HCT116 (cell line): ENCODE data around the gene ACACB. TPM values are rescaled to one million over a fixed set of nuclear protein-coding genes. Genes with fewer than 3 reads are reported as not detected.

Source experiments
- ATAC-seq: fragments of 200-7000 bp; cut with Tn5 transposase; 2 replicates; pipeline ENCODE4 v1.9.1; 2020; ENCODE audit warnings: mild to moderate bottlenecking, moderate library complexity
- BruUV-seq: library from RNA; stranded (reverse); fragments of 400-500 nt; replicated peaks from 2 replicates; lab custom pipeline; 2021; lab: Mats Ljungman, UMichigan
- CTCF ChIA-PET: fragments of 300-600 bp; sonication (Branson Sonifier 250); formaldehyde crosslinking; loops from one replicate; lab custom pipeline; 2021; ENCODE audit warnings: antibody characterized with exemption; lab: Charles Lee
- POLR2A ChIA-PET: fragments of 300-600, 350-600 bp; sonication (Branson Sonifier 250); formaldehyde crosslinking; loops from one replicate; lab custom pipeline; 2021; ENCODE audit warnings: antibody characterized with exemption; lab: Charles Lee
- RAD21 ChIA-PET, 2 experiments: fragments of 300-600 bp; sonication (Branson Sonifier 250); formaldehyde crosslinking; loops; one replicate each; lab custom pipeline; 2023; ENCODE audit warnings: low total read pairs in 2 of 2; ENCODE audit not compliant: uncharacterized antibody in 2 of 2, unreplicated experiment in 2 of 2, low non-redundant PET in 1 of 2; lab: Charles Lee
- DNase-seq: peaks from one replicate; pipeline ENCODE4 v3.0.0-alpha.2; 2010; ENCODE audit warnings: low read depth, low spot score
- H2AFZ ChIP-seq: fragments of 200-600 bp; shearing (Covaris generic), sonication (generic); 2 replicates; pipeline ENCODE4 v1.6.1; 2017; ENCODE audit warnings: low read depth, mixed run types, mixed read lengths, antibody characterized with exemption, low read length; ENCODE audit not compliant: poor library complexity, severe bottlenecking
- H3K27ac ChIP-seq: 2 replicates; pipeline ENCODE4 v1.5.1; 2012; ENCODE audit warnings: low read depth, low read length
- H3K27me3 ChIP-seq: fragments of 200-600 bp; sonication (generic); 2 replicates; pipeline ENCODE4 v1.6.1; 2016; ENCODE audit warnings: mixed run types, low read length, mixed read lengths; ENCODE audit not compliant: insufficient read depth
- H3K36me3 ChIP-seq, 2 experiments: fragments of 200-500 bp in 1 of 2; fragments of 200-600 bp in 1 of 2; sonication (Bioruptor generic) in 1 of 2; sonication (generic) in 1 of 2; 2 replicates each; pipeline versions ENCODE4 v1.5.1 to v1.6.1; 2014 to 2016; ENCODE audit warnings: low read length in 2 of 2, inconsistent platforms in 1 of 2, mixed read lengths in 1 of 2, mixed run types in 1 of 2; ENCODE audit not compliant: insufficient read depth in 2 of 2, control insufficient read depth in 1 of 2
- H3K4me1 ChIP-seq, 2 experiments: fragments of 200-600 bp in 1 of 2; sonication (generic) in 1 of 2; 2 replicates each; pipeline versions ENCODE4 v1.5.1 to v1.6.1; 2012 to 2017; ENCODE audit warnings: low read length in 2 of 2, inconsistent platforms in 1 of 2, mild to moderate bottlenecking in 1 of 2, mixed read lengths in 1 of 2, mixed run types in 1 of 2, moderate library complexity in 1 of 2; ENCODE audit not compliant: insufficient read depth in 2 of 2, control insufficient read depth in 1 of 2
- H3K4me2 ChIP-seq: fragments of 200-600 bp; sonication (generic); 2 replicates; pipeline ENCODE4 v1.6.1; 2017; ENCODE audit warnings: mixed run types, low read length, mixed read lengths
- H3K4me3 ChIP-seq, 2 experiments: fragments of 200-600 bp in 1 of 2; sonication (generic) in 1 of 2; replicated peaks in 1 of 2; 2 replicates each; pipeline ENCODE4 v1.5.1; 2011 to 2016; ENCODE audit warnings: low read length in 2 of 2, control low read depth in 1 of 2, low read depth in 1 of 2, mild to moderate bottlenecking in 1 of 2, mixed read lengths in 1 of 2, mixed run types in 1 of 2
- H3K79me2 ChIP-seq: fragments of 200-600 bp; sonication (generic); 2 replicates; pipeline ENCODE4 v1.6.1; 2017; ENCODE audit warnings: mild to moderate bottlenecking, mixed run types, low read length, moderate library complexity, mixed read lengths; ENCODE audit not compliant: insufficient read depth
- H3K9ac ChIP-seq: fragments of 200-600 bp; sonication (generic); 2 replicates; pipeline ENCODE4 v1.6.1; 2016; ENCODE audit warnings: low read length, mixed read lengths
- H3K9me2 ChIP-seq: fragments of 200-600 bp; sonication (generic), shearing (Covaris generic); 2 replicates; pipeline ENCODE4 v1.6.1; 2017; ENCODE audit warnings: mixed run types, mild to moderate bottlenecking, moderate library complexity; ENCODE audit not compliant: insufficient read depth
- H3K9me3 ChIP-seq, 2 experiments: fragments of 200-500 bp in 1 of 2; fragments of 200-600 bp in 1 of 2; sonication (Bioruptor generic) in 1 of 2; sonication (generic) in 1 of 2; 2 replicates each; pipeline ENCODE4 v1.6.1; 2014 to 2017; ENCODE audit warnings: low read length in 2 of 2, mixed read lengths in 2 of 2, inconsistent platforms in 1 of 2, low read depth in 1 of 2, mild to moderate bottlenecking in 1 of 2, mixed run types in 1 of 2, moderate library complexity in 1 of 2; ENCODE audit not compliant: control insufficient read depth in 1 of 2, insufficient read depth in 1 of 2
- H4K20me1 ChIP-seq: fragments of 200-600 bp; sonication (generic), shearing (Covaris generic); 2 replicates; pipeline ENCODE4 v1.6.1; 2017; ENCODE audit warnings: mixed run types, mild to moderate bottlenecking, moderate library complexity; ENCODE audit not compliant: insufficient read depth
- EGR1 ChIP-seq: IDR thresholded peaks from 2 replicates; pipeline ENCODE4 v1.6.1; 2012; ENCODE audit warnings: low read depth
- FOSL1 ChIP-seq: IDR thresholded peaks from 2 replicates; pipeline ENCODE4 v1.6.1; 2012; ENCODE audit warnings: low read depth
- RAD21 ChIP-seq: IDR thresholded peaks from 2 replicates; pipeline ENCODE4 v1.6.1; 2012; ENCODE audit warnings: low read depth, mild to moderate bottlenecking
- SP1 ChIP-seq: IDR thresholded peaks from 2 replicates; pipeline ENCODE4 v1.6.1; 2012; ENCODE audit warnings: low read depth
- SRF ChIP-seq: IDR thresholded peaks from 2 replicates; pipeline ENCODE4 v1.6.1; 2012; ENCODE audit warnings: low read depth
- ZFX ChIP-seq: fragments of 450-650 bp; IDR thresholded peaks from 2 replicates; pipeline ENCODE4 v1.6.1; 2017
- intact Hi-C: fragments of 100-400 bp; cut with micrococcal nuclease; formaldehyde crosslinking; loops from 2 replicates; pipeline ENCODE4 v1.10.0; 2022
- total RNA-seq: library from RNA; stranded (reverse); gene quantifications from one replicate; pipeline ENCODE4 v1.2.1, GENCODE V29; 2021; ENCODE audit not compliant: unreplicated experiment
- TF ChIP-seq, protein P1 (sequence below): IDR thresholded peaks from 2 replicates; pipeline ENCODE4 v1.6.1; 2011; ENCODE audit warnings: mild to moderate bottlenecking, low read length, moderate library complexity; ENCODE audit not compliant: insufficient replicate concordance; ENCODE audit errors: extremely low read depth
- TF ChIP-seq, protein P2 (sequence below): IDR thresholded peaks from 2 replicates; pipeline ENCODE4 v1.6.1; 2012
- TF ChIP-seq, protein P3 (sequence below): IDR thresholded peaks from 2 replicates; pipeline ENCODE4 v1.6.1; 2012; ENCODE audit warnings: low read depth
- TF ChIP-seq, protein P4 (sequence below): IDR thresholded peaks from 2 replicates; pipeline ENCODE4 v1.6.1; 2012
- TF ChIP-seq, protein P5 (sequence below), 3 experiments: fragments of 200-600 bp in 1 of 3; sonication (generic) in 1 of 3; IDR thresholded peaks in 2 of 3; conservative IDR thresholded peaks in 1 of 3; 2 replicates each; pipeline ENCODE4 v1.5.1; 2012 to 2017; ENCODE audit warnings: low read depth in 2 of 3, low read length in 2 of 3, antibody characterized with exemption in 1 of 3, borderline replicate concordance in 1 of 3, control low read depth in 1 of 3, mild to moderate bottlenecking in 1 of 3, mixed read lengths in 1 of 3, mixed run types in 1 of 3, moderate library complexity in 1 of 3; ENCODE audit not compliant: insufficient read depth in 1 of 3

Gene ACACB
- total RNA-seq, 1 experiment from 2014 or later: 11.1 TPM

DNA sequence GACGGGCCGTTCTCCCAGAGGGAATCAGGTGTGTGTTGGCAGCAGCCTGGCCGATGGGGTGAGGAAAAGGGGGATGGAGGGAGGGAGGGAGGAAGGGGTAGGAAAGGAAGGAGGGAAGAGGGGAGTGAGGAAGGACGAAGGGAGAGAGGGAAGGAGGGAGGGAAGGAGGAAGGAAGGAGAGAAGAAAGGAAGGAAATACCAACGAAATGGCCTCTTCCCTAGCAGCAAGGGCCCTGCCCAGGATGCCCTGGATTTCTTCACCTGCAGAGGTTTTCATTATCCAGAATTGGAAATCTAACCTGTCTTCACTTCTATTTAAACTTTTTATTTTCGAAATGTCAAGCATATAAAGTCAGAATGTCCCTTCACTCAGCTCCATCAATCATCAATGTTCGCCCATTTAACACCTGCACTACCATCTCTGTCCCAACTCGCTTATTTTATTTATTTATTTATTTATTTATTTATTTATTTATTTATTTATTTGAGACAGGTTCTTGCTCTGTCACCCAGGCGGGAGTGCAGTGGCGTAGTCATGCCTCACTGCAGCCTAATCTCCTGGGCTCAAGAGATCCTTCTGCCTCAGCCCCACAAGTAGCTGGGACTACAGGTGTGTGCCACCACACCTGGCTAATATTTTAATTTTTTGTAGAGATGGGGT, 70.7 kb downstream of the ACACB start (continued):
- TF ChIP-seq, protein P1, sequence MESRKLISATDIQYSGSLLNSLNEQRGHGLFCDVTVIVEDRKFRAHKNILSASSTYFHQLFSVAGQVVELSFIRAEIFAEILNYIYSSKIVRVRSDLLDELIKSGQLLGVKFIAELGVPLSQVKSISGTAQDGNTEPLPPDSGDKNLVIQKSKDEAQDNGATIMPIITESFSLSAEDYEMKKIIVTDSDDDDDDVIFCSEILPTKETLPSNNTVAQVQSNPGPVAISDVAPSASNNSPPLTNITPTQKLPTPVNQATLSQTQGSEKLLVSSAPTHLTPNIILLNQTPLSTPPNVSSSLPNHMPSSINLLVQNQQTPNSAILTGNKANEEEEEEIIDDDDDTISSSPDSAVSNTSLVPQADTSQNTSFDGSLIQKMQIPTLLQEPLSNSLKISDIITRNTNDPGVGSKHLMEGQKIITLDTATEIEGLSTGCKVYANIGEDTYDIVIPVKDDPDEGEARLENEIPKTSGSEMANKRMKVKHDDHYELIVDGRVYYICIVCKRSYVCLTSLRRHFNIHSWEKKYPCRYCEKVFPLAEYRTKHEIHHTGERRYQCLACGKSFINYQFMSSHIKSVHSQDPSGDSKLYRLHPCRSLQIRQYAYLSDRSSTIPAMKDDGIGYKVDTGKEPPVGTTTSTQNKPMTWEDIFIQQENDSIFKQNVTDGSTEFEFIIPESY: no peak
- no peak for TF ChIP-seq SP1
- TF ChIP-seq EGR1: no peak
- TF ChIP-seq, protein P2, sequence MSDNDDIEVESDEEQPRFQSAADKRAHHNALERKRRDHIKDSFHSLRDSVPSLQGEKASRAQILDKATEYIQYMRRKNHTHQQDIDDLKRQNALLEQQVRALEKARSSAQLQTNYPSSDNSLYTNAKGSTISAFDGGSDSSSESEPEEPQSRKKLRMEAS: no peak

DNA sequence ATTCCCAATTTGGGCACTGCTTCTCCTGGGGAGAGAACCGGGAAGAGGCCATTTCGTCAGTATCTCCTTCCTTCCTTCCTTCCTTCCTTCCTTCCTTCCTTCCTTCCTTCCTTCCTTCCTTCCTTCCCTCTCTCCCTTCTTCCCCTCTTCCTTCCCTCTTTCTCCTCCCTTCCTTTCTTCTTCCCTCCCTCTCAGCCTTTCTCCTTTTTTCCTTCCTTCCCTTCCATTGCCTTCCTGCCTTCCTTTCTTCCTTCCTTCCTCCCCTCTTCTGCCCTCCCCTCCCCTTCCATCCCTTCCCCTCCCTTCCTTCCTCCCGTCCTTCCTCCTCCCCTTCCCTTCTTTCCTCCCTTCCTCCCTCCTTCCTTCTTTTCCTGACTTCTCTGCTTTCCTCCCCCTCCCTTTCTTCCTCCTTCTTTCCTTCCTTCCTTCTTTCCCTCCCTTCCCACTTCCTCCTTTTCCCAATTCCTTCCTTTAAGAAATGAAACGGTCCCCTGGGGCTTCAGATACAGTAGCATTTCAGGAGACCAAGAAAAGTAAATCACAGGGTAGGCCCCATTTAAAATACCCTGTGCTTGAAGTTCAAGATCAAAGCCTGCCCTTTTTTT, 71.8 kb downstream of the ACACB start:
- intact Hi-C loops: no loop called here
- TF ChIP-seq, protein P3, sequence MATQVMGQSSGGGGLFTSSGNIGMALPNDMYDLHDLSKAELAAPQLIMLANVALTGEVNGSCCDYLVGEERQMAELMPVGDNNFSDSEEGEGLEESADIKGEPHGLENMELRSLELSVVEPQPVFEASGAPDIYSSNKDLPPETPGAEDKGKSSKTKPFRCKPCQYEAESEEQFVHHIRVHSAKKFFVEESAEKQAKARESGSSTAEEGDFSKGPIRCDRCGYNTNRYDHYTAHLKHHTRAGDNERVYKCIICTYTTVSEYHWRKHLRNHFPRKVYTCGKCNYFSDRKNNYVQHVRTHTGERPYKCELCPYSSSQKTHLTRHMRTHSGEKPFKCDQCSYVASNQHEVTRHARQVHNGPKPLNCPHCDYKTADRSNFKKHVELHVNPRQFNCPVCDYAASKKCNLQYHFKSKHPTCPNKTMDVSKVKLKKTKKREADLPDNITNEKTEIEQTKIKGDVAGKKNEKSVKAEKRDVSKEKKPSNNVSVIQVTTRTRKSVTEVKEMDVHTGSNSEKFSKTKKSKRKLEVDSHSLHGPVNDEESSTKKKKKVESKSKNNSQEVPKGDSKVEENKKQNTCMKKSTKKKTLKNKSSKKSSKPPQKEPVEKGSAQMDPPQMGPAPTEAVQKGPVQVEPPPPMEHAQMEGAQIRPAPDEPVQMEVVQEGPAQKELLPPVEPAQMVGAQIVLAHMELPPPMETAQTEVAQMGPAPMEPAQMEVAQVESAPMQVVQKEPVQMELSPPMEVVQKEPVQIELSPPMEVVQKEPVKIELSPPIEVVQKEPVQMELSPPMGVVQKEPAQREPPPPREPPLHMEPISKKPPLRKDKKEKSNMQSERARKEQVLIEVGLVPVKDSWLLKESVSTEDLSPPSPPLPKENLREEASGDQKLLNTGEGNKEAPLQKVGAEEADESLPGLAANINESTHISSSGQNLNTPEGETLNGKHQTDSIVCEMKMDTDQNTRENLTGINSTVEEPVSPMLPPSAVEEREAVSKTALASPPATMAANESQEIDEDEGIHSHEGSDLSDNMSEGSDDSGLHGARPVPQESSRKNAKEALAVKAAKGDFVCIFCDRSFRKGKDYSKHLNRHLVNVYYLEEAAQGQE: no peak
- TF ChIP-seq ZFX: no peak
- no peak for TF ChIP-seq SRF
- TF ChIP-seq EGR1: no peak
- TF ChIP-seq, protein P4, sequence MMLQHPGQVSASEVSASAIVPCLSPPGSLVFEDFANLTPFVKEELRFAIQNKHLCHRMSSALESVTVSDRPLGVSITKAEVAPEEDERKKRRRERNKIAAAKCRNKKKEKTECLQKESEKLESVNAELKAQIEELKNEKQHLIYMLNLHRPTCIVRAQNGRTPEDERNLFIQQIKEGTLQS: no peak
- TF ChIP-seq, protein P5, sequence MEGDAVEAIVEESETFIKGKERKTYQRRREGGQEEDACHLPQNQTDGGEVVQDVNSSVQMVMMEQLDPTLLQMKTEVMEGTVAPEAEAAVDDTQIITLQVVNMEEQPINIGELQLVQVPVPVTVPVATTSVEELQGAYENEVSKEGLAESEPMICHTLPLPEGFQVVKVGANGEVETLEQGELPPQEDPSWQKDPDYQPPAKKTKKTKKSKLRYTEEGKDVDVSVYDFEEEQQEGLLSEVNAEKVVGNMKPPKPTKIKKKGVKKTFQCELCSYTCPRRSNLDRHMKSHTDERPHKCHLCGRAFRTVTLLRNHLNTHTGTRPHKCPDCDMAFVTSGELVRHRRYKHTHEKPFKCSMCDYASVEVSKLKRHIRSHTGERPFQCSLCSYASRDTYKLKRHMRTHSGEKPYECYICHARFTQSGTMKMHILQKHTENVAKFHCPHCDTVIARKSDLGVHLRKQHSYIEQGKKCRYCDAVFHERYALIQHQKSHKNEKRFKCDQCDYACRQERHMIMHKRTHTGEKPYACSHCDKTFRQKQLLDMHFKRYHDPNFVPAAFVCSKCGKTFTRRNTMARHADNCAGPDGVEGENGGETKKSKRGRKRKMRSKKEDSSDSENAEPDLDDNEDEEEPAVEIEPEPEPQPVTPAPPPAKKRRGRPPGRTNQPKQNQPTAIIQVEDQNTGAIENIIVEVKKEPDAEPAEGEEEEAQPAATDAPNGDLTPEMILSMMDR (IDR thresholded peaks at IDR 0.05 in 2 of 3, conservative IDR thresholded peaks at IDR 0.05 in 1 of 3; ENCODE audit: borderline replicate concordance in 1 of 3, insufficient read depth in 1 of 3, low read depth in 2 of 3, low read length in 2 of 3): no peak
- no peak for TF ChIP-seq FOSL1
- TF ChIP-seq RAD21: no peak
- H3K27ac ChIP-seq: no peak overlapping the region
- no peak overlapping the region for H3K4me3 ChIP-seq
- BruUV-seq: no TSS peak
- ChIA-PET POLR2A (no interaction called here), CTCF (no interaction called here), RAD21 (no interaction called here)
- no peaks in the 10 kb centered on the region for H3K79me2 ChIP-seq
- no peaks in the 10 kb centered on the region for H3K27me3 ChIP-seq
- no peak for DNase-seq
- H3K4me2 ChIP-seq: no peak overlapping the region
- H3K4me1 ChIP-seq: peaks cover 0 to 6% of the 10 kb centered on the region in 2 experiments; a peak in 1 of 4 replicates
- H3K9ac ChIP-seq: no peak overlapping the region
- no peak for ATAC-seq
- no peaks in the 10 kb centered on the region for H4K20me1 ChIP-seq
- H3K36me3 ChIP-seq: no peaks in the 10 kb centered on the region
- no peak overlapping the region for H2AFZ ChIP-seq
- no peaks in the 10 kb centered on the region for H3K9me3 ChIP-seq
- H3K9me2 ChIP-seq: no peaks in the 10 kb centered on the region
